A549 (cell line): ENCODE measurements around the gene SYNC. TPM values are rescaled to one million over a fixed set of nuclear protein-coding genes. Genes with fewer than 3 reads are reported as not detected.

Experiments used
- ATAC-seq, 2 experiments: fragments of 200-7000 bp in 1 of 2; fragments of >200 bp in 1 of 2; cut with Nextera tagmentation in 1 of 2; cut with Tn5 transposase in 1 of 2; 3 replicates each; pipeline versions ENCODE4 v1.8.0 to v1.9.1; 2018 to 2020; ENCODE audit warnings: mild to moderate bottlenecking in 1 of 2, moderate library complexity in 1 of 2
- CTCF ChIA-PET: fragments of 300-600 bp; sonication (Branson Sonifier 250); formaldehyde crosslinking; extraction: SDS; loops from one replicate; lab custom pipeline; 2021; ENCODE audit warnings: antibody characterized with exemption, inconsistent platforms; lab: Yijun Ruan, JAX
- POLR2A ChIA-PET: fragments of 350-600 bp; formaldehyde crosslinking; extraction: SDS; loops from one replicate; lab custom pipeline; 2021; ENCODE audit warnings: antibody characterized with exemption, inconsistent platforms; lab: Yijun Ruan, JAX
- DNase-seq, 2 experiments: peaks; one replicate each; pipeline versions ENCODE4 v3.0.0 to v3.0.0-alpha.2; 2011 to 2016; ENCODE audit warnings: low read depth in 1 of 2, low spot score in 1 of 2
- FAIRE-seq: peaks from 2 replicates; lab custom pipeline; 2011; peaks lifted over from hg19 to GRCh38; lab: Jason Lieb, UNC
- H3K27ac ChIP-seq, 2 experiments: fragments of >200 bp; sonication (Bioruptor Twin); formaldehyde crosslinking; 3 replicates each; pipeline ENCODE4 v1.5.1; 2016 to 2017
- H3K4me1 ChIP-seq: fragments of >200 bp; sonication (Bioruptor Twin); formaldehyde crosslinking; 3 replicates; pipeline ENCODE4 v1.6.1; 2016
- H3K4me2 ChIP-seq: fragments of >200 bp; sonication (Bioruptor Twin); formaldehyde crosslinking; 3 replicates; pipeline ENCODE4 v1.6.1; 2016
- H3K4me3 ChIP-seq: fragments of >200 bp; sonication (Bioruptor Twin); formaldehyde crosslinking; 3 replicates; pipeline ENCODE4 v1.5.1; 2016
- H3K9me3 ChIP-seq: fragments of >200 bp; sonication (Bioruptor Twin); formaldehyde crosslinking; 3 replicates; pipeline ENCODE4 v1.6.1; 2016
- BHLHE40 ChIP-seq: IDR thresholded peaks from 2 replicates; pipeline ENCODE4 v1.6.1; 2012; ENCODE audit warnings: low read depth, low read length, inconsistent platforms
- CBX2 ChIP-seq: fragments of 200-600 bp; sonication (generic); IDR thresholded peaks from 2 replicates; pipeline ENCODE4 v1.6.1; 2016; ENCODE audit warnings: low read depth, mild to moderate bottlenecking, borderline replicate concordance
- CHD4 ChIP-seq: fragments of 200-600 bp; sonication (generic); IDR thresholded peaks from 2 replicates; pipeline ENCODE4 v1.6.1; 2016; ENCODE audit warnings: antibody characterized with exemption, mild to moderate bottlenecking, borderline replicate concordance
- EHF ChIP-seq: fragments of 250-450 bp; sonication (Bioruptor Pico); IDR thresholded peaks from 2 replicates; pipeline ENCODE4 v1.5.0; 2020; ENCODE audit warnings: mild to moderate bottlenecking
- ESRRA ChIP-seq: fragments of 150-350 bp; IDR thresholded peaks from 2 replicates; pipeline ENCODE4 v1.6.1; 2014; ENCODE audit warnings: mild to moderate bottlenecking, low read length, borderline replicate concordance
- FOSB ChIP-seq: fragments of 250-450 bp; sonication (Bioruptor Pico); IDR thresholded peaks from 2 replicates; pipeline ENCODE4 v1.5.0; 2020; ENCODE audit warnings: mild to moderate bottlenecking, moderate library complexity
- FOSL2 ChIP-seq, 2 experiments: fragments of 450-650 bp in 1 of 2; fragments of >200 bp in 1 of 2; sonication (Bioruptor Twin) in 1 of 2; formaldehyde crosslinking; IDR thresholded peaks; 2 replicates each; pipeline versions ENCODE4 v1.5.0 to v1.6.1; 2016 to 2020; ENCODE audit warnings: mild to moderate bottlenecking in 1 of 2, moderate library complexity in 1 of 2
- GATA3 ChIP-seq: IDR thresholded peaks from 2 replicates; pipeline ENCODE4 v1.6.1; 2012; ENCODE audit warnings: borderline replicate concordance
- HDAC2 ChIP-seq: fragments of 200-600 bp; sonication (generic); IDR thresholded peaks from 2 replicates; pipeline ENCODE4 v1.6.1; 2016
- HEYL ChIP-seq: fragments of 250-450 bp; sonication (Bioruptor Pico); IDR thresholded peaks from 2 replicates; pipeline ENCODE4 v1.8.0; 2021; ENCODE audit warnings: mild to moderate bottlenecking, moderate library complexity
- HOXB13 ChIP-seq: fragments of 250-450 bp; sonication (Bioruptor Pico); IDR thresholded peaks from 2 replicates; pipeline ENCODE4 v1.5.0; 2020; ENCODE audit warnings: low read depth, mild to moderate bottlenecking, moderate library complexity
- HOXB5 ChIP-seq: fragments of 250-450 bp; sonication (Bioruptor Pico); IDR thresholded peaks from 2 replicates; pipeline ENCODE4 v1.5.0; 2020; ENCODE audit warnings: mild to moderate bottlenecking, moderate library complexity
- JUNB ChIP-seq: fragments of >200 bp; sonication (Bioruptor Twin); formaldehyde crosslinking; IDR thresholded peaks from 2 replicates; pipeline ENCODE4 v1.6.1; 2016
- KDM1A ChIP-seq: fragments of 200-600 bp; sonication (generic); IDR thresholded peaks from 2 replicates; pipeline ENCODE4 v1.6.1; 2016; ENCODE audit warnings: low read depth, mild to moderate bottlenecking
- MAFK ChIP-seq: fragments of 450-650 bp; IDR thresholded peaks from 2 replicates; pipeline ENCODE4 v1.6.1; 2014; ENCODE audit not compliant: partially characterized antibody
- MAZ ChIP-seq: fragments of 150-350 bp; IDR thresholded peaks from 2 replicates; pipeline ENCODE4 v1.6.1; 2014; ENCODE audit warnings: antibody characterized with exemption, low read depth, low read length, borderline replicate concordance
- MYC ChIP-seq: IDR thresholded peaks from 2 replicates; pipeline ENCODE4 v1.6.1; 2012; ENCODE audit warnings: mild to moderate bottlenecking, inconsistent platforms, low read length, improper control_type of control experiment, borderline replicate concordance
- NFE2L2 ChIP-seq: fragments of 150-350 bp; conservative IDR thresholded peaks from 2 replicates; pipeline ENCODE4 v1.6.1; 2014; ENCODE audit warnings: low read length
- NPAS2 ChIP-seq: fragments of 250-450 bp; sonication (Bioruptor Pico); IDR thresholded peaks from 2 replicates; pipeline ENCODE4 v1.8.0; 2022; ENCODE audit warnings: mild to moderate bottlenecking, moderate library complexity, borderline replicate concordance
- PHF8 ChIP-seq: fragments of 200-600 bp; sonication (generic); IDR thresholded peaks from 2 replicates; pipeline ENCODE4 v1.6.1; 2016; ENCODE audit warnings: low read depth, mild to moderate bottlenecking, antibody characterized with exemption, moderate library complexity, borderline replicate concordance
- POLR2AphosphoS2 ChIP-seq: conservative IDR thresholded peaks from 2 replicates; pipeline ENCODE4 v1.6.1; 2012; ENCODE audit warnings: low read length, improper control_type of control experiment, inconsistent platforms
- RARB ChIP-seq: fragments of 250-450 bp; sonication (Bioruptor Pico); IDR thresholded peaks from 2 replicates; pipeline ENCODE4 v1.8.0; 2021; ENCODE audit warnings: mild to moderate bottlenecking, moderate library complexity
- RCOR1 ChIP-seq: fragments of 150-350 bp; IDR thresholded peaks from 2 replicates; pipeline ENCODE4 v1.6.1; 2014; ENCODE audit warnings: antibody characterized with exemption, low read length, low read depth
- SMC3 ChIP-seq: fragments of >200 bp; sonication (Bioruptor Twin); formaldehyde crosslinking; IDR thresholded peaks from 3 replicates; pipeline ENCODE4 v1.6.1; 2018; ENCODE audit warnings: inconsistent platforms
- TP53 ChIP-seq: fragments of 250-450 bp; sonication (Bioruptor Pico); IDR thresholded peaks from 2 replicates; pipeline ENCODE4 v1.5.0; 2021; ENCODE audit warnings: mild to moderate bottlenecking, moderate library complexity
- ZC3H11A ChIP-seq: fragments of 450-650 bp; IDR thresholded peaks from 2 replicates; pipeline ENCODE4 v1.6.1; 2014; ENCODE audit warnings: antibody characterized with exemption, mild to moderate bottlenecking
- ZNF302 ChIP-seq: fragments of 250-450 bp; sonication (Bioruptor Pico); IDR thresholded peaks from 2 replicates; pipeline ENCODE4 v1.9.0; 2021; ENCODE audit warnings: inconsistent platforms, mild to moderate bottlenecking, moderate library complexity
- ZSCAN20 ChIP-seq: fragments of 250-450 bp; sonication (Bioruptor Pico); IDR thresholded peaks from 2 replicates; pipeline ENCODE4 v1.8.0; 2022; ENCODE audit warnings: mild to moderate bottlenecking, moderate library complexity
- WGBS: methylation state at CpG from one replicate; pipeline ENCODE4 v1.1.6; 2017; ENCODE audit errors: missing lambda C conversion rate; 5-methylcytosine and 5-hydroxymethylcytosine counted together
- polyA plus RNA-seq, 4 experiments: library from polyadenylated mRNA; depleted of rRNA in 3 of 4; stranded (reverse); fragments of >200 nt; fragmentation: RNase III in 1 of 4; extraction: RNeasy Plus Mini Kit Qiagen cat#74134 plus additional on column Dnase treatment in 1 of 4; gene quantifications; 2 replicates in 3 of 4; 3 replicates in 1 of 4; pipeline ENCODE4 v1.2.3, GENCODE V29; 2011 to 2017
- TF ChIP-seq, protein P1 (sequence below): fragments of 150-350 bp; IDR thresholded peaks from 2 replicates; pipeline ENCODE4 v1.6.1; 2014; ENCODE audit warnings: low read depth, mild to moderate bottlenecking, low read length
- TF ChIP-seq, protein P2 (sequence below): fragments of 450-650 bp; IDR thresholded peaks from 2 replicates; pipeline ENCODE4 v1.6.1; 2014; ENCODE audit warnings: antibody characterized with exemption

The SYNC gene
- polyA plus RNA-seq, 2 of the 4 experiments (the other 2 are of a cell fraction), result 7.7 to 12.0 TPM

DNA sequence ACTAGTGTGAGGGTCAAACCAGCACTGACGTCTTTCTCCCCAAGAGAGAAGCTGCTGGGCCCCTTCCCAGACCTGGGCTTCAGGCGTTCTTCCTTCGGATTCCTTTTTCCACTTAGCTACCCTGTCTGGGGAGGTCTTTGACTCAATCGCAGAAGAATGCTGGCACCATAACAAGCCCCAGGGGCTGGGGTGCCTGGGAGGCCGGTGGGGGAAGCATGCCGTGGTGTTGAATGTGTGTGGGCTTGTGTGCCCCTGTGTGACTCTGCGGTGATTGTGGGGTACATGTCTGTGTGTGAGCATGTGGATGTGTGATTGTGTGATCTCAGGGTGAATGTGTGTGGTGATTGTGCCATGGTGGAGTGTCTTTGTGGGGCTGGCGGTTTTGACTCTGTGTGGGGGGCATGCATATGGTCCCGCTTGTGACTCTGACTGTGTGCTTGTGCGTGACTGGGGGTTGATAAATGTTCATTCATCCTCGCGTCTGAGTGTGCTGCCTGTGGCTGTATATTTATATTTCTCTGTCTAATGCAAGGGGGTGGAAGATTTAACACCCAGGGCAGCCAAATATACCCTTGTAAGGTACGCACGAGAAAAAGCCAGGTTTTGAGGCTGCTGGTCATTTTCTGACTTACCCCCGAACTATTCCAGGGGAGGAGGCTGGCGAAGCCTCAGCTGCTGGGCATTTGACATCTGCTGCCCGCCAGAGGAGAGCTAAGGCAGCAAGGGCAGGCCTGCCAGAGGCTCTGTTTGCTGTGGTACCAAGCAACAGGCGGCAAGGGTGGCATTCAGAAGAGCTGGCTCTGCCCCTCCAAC, 1.1 kb upstream of the SYNC start (continued):
- no peak for TF ChIP-seq PHF8
- no peak for TF ChIP-seq CHD4
- TF ChIP-seq, protein P1, sequence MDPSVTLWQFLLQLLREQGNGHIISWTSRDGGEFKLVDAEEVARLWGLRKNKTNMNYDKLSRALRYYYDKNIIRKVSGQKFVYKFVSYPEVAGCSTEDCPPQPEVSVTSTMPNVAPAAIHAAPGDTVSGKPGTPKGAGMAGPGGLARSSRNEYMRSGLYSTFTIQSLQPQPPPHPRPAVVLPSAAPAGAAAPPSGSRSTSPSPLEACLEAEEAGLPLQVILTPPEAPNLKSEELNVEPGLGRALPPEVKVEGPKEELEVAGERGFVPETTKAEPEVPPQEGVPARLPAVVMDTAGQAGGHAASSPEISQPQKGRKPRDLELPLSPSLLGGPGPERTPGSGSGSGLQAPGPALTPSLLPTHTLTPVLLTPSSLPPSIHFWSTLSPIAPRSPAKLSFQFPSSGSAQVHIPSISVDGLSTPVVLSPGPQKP, result no peak
- TF ChIP-seq MAZ, result no peak
- TF ChIP-seq HOXB5 (CRISPR knock-in tag), result no peak
- peak; percentile 18; the same call in 1 of the 2 replicates for TF ChIP-seq FOSL2 (IDR thresholded peaks at IDR 0.05)
- peak; percentile 50 for TF ChIP-seq FOSL2 (CRISPR knock-in tag; IDR thresholded peaks at IDR 0.05)
- no peak for TF ChIP-seq ZSCAN20 (CRISPR knock-in tag)
- no peak for TF ChIP-seq HEYL
- no peak for TF ChIP-seq BHLHE40
- TF ChIP-seq GATA3, result peak; percentile 51; the same call in 1 of the 2 replicates
- peak; percentile 71 for TF ChIP-seq JUNB
- no peak for TF ChIP-seq HOXB13
- no peak for TF ChIP-seq RCOR1
- no peak for TF ChIP-seq TP53 (CRISPR knock-in tag)
- TF ChIP-seq NPAS2 (CRISPR knock-in tag), result no peak
- TF ChIP-seq, protein P2, sequence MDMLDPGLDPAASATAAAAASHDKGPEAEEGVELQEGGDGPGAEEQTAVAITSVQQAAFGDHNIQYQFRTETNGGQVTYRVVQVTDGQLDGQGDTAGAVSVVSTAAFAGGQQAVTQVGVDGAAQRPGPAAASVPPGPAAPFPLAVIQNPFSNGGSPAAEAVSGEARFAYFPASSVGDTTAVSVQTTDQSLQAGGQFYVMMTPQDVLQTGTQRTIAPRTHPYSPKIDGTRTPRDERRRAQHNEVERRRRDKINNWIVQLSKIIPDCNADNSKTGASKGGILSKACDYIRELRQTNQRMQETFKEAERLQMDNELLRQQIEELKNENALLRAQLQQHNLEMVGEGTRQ, result no peak
- TF ChIP-seq KDM1A, result no peak
- no peak for TF ChIP-seq SMC3
- no peak for TF ChIP-seq POLR2AphosphoS2
- TF ChIP-seq MAFK, result no peak

DNA sequence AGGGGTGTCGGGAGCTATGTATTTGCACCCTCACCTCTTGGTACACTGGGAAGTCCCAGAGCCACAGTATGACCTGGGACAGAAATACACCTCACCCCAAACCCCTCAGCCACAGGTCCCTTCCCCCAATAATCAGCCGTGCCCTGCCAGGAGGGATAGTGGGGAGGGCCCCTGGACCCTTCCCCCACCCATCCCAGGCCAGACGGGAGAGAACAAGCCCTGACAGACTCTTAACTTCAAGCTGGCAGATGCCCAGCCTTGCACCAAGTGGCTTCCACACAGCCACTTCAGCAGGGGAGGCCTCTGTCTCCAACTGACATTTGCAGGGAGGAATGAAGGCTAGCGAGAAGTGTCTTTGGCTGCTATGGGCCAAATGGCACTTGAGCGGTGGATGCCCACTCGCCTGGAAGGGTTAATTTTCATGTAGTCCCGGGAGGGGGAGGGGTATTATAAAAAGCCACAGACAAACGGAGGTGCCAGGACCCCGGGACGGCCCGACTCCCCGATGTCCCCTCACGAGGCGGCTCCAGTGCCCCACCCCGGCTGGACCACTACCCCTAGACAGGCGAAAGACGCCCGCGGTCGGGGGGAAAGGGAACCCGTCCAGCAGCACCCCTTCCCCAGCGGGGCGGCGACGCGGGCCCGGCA, 495 bp downstream of the SYNC start:
- FAIRE-seq, result no peak
- TF ChIP-seq POLR2AphosphoS2 (no peak), ZC3H11A (no peak), NFE2L2 (no peak), RARB (CRISPR knock-in tag) (no peak), KDM1A (no peak), ZNF302 (CRISPR knock-in tag) (no peak), CBX2 (no peak), HOXB5 (CRISPR knock-in tag) (no peak), MAFK (no peak), MAZ (no peak), MYC (no peak), FOSB (no peak), ESRRA (no peak), EHF (CRISPR knock-in tag) (no peak), HEYL (no peak), HDAC2 (no peak), FOSL2 (IDR thresholded peaks at IDR 0.05) (no peak), FOSL2 (CRISPR knock-in tag; IDR thresholded peaks at IDR 0.05) (no peak)
- Histone ChIP-seq H3K27ac (peak overlapping the region; percentile 92 to 100), H3K9me3 (0 out of 3 replicates have a peak, but pooled peaks cover 3% of the 10 kb centered on the region), H3K4me1 (peaks cover 43% of the 10 kb centered on the region), H3K4me3 (peak overlapping the region; percentile 64), H3K4me2 (peak overlapping the region; percentile 83)
- CTCF ChIA-PET, result interaction anchor here (0.8 to 12.8 kb wide), 3 partner anchors 10 to 74 kb away, joined by 3 to 383 read pairs (median 29); no protein-coding TSS in a partner anchor
- DNase-seq, result no peak
- 60% methylated on average over 1 of the region's 27 CpGs for WGBS
- POLR2A ChIA-PET, result interaction anchor here (0.5 to 1.1 kb wide), 2 partner anchors 10 to 59 kb away, joined by 3 to 4 read pairs; no protein-coding TSS in a partner anchor
- peak in 1 of 2 experiments; percentile 2; a peak in 3 of 6 replicates for ATAC-seq
